ENCODE data around the gene IL12A.

The IL12A gene

DNA sequence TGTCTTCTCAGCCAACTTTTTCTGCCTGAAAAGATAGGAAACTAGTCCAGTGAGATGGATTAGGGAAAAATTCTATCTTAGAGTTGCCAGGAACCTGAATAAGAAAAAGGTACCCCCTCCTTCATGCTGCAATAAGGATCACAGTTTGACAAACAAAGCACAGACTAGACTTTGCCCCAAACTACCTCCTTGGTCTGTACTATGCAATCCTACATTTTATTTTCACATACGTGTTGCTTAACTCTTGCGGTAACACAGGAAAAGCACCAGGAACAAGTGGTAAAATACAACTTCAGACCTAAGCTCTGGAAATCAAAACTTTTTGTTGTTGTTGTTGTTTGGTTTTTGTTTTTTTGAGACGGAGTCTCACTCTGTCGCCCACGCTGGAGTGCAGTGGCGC, 11.3 kb upstream of the IL12A start:
- Histone ChIP-seq H3K4me3 (no peak overlapping the region), H3K27ac (no peak overlapping the region)
- TF ChIP-seq CTCF (IDR thresholded peaks at IDR 0.05), result no peak
- no peak for DNase-seq (ENCODE audit: low spot score)

DNA sequence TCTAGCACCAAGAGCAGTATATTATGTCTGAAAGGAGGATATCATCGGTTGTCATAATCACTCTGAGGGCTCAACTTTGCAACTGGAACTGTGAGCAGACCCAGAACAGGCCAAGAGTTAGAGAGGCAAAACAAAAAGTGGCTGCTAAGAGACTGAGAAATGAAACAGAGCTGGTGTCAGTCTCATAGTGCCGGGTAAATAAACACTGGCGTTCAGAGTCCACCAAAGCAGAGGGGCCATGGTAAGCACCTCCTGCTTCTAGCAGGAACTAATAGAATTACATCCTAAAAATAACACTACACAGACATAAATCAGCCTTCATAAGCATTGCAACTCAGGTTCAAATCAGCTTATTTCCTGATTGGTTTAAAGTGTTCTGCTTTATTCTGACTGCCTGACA, 10.3 kb upstream of the IL12A start:
- no peak overlapping the region for H3K4me3 ChIP-seq
- no peak overlapping the region for H3K27ac ChIP-seq
- DNase-seq (ENCODE audit: low spot score), result no peak
- no peak for TF ChIP-seq CTCF (IDR thresholded peaks at IDR 0.05)

GRCh38 chr3:159978918-159979703, 9.5 kb upstream of the IL12A start:
- no peak for DNase-seq (ENCODE audit: low spot score)
- no peak for TF ChIP-seq CTCF (IDR thresholded peaks at IDR 0.05)
- H3K4me3 ChIP-seq, result no peak overlapping the region
- H3K27ac ChIP-seq, result no peak overlapping the region

DNA sequence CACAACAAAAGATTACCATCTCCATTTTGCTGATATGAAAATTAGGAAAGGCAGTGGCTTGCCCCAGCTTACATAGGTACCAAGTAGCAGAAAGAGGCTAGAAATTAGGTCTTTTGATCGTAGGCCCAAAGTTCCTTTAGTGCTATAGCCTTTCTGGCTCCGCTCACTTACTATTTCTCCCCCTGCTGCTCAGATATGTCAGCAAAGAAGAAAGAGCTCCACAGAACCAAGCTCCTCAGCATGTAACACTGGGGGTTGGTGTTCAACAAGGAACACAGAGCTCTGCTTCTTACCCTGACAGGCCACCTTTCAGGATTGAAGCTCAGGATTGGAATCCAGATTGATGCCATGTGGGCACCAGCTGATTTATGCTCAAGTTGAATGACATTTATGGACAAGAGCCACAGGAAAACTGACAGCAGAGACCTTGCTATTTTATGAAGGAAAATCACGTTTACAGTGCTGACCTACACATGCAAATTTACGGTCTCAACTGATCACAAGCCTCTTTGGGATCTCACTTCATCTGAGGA, 6.1 kb upstream of the IL12A start:
- no peak overlapping the region for H3K27ac ChIP-seq
- H3K4me3 ChIP-seq, result no peak overlapping the region
- TF ChIP-seq CTCF (IDR thresholded peaks at IDR 0.05), result no peak
- DNase-seq (ENCODE audit: low spot score), result no peak

- Histone ChIP-seq H3K27ac (no peak overlapping the region), H3K4me3 (no peak overlapping the region)
- no peak for TF ChIP-seq CTCF (IDR thresholded peaks at IDR 0.05)
- no peak for DNase-seq (ENCODE audit: low spot score)
These were observed 1.3 kb upstream of the IL12A start for GRCh38 chr3:159987291-159987711.

DNA sequence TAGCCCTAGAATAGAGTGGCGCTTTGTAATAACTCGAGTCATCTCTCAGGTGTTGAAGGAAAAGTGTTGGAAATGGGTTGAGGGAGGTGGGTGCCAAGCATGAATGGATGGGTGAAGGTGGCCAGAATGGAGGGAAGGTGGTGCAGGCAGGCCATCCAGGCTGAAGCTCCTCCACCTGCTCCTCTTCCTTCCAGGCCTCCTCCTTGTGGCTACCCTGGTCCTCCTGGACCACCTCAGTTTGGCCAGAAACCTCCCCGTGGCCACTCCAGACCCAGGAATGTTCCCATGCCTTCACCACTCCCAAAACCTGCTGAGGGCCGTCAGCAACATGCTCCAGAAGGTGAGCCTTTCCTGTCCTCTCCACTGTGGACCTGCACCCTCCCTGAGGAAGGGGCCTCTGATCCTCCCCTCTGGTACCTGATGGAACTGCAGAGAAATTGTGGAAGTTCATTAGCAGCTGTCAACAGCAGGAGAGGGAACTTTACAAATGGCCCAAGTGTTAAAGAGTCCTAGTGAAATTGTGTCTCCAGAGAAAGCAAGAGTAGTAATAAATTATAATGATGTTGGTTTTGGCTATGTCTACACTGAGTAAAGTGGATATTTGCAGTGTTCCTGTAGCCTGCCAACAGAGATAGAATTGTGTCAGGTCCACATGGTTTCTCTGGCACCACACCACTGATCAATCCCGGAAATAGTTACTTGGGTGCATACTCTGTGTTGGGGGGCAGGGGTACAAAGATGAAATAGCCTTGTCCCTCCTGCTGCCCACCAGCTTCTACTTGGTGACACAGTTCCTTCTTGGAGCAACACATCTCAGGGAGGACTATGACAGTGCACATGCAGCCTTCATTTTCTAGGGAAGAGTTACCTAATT, 1.6 kb downstream of the IL12A start:
- H3K27ac ChIP-seq, result no peak overlapping the region
- no peak for TF ChIP-seq CTCF (IDR thresholded peaks at IDR 0.05)
- H3K4me3 ChIP-seq, result no peak overlapping the region
- DNase-seq (ENCODE audit: low spot score), result no peak
